ENCODE measurements around the gene ZBP1.

ZBP1 gene, protein sequence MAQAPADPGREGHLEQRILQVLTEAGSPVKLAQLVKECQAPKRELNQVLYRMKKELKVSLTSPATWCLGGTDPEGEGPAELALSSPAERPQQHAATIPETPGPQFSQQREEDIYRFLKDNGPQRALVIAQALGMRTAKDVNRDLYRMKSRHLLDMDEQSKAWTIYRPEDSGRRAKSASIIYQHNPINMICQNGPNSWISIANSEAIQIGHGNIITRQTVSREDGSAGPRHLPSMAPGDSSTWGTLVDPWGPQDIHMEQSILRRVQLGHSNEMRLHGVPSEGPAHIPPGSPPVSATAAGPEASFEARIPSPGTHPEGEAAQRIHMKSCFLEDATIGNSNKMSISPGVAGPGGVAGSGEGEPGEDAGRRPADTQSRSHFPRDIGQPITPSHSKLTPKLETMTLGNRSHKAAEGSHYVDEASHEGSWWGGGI

DNA sequence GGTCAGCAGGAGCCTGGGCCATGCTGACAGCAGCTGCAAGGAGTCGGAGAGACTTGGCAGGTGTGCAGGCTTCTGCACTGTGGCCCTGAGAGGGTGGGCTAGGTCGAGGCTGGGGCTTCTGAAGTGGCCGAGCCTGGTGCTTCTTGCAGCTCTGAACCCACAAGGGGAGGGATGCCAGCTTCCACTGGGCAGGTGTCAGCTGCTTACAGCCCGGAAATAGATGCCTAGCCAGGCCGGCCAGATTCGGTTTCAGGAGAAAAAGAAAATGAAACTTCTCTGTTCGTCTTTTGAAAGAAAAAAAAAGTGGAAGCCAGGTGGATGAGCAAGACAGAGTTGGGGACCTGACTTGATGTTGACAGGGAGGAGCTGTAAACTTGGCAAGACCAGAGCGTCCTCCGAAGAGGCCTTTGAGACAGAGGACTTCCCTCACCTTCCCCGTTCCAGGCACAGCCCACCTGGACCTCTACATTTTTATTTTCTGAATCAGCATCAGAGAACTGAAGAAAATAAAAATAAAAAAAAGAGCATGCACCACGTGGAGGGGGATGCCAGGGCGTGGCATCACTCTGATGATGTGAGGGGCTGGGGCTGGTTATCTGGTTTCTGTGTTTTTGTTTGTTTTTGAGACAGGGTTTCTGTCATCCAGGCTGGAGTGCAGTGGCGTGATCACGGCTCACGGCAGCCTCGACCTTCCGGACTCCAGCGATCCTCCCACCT lies at the start of gene ZBP1:
ZBP1 (minus strand) TSS at position 153 of the 717 bp plus-strand sequence; CDS start at position 22, 131 bp downstream.
- DNase-seq (ENCODE audit: low read depth) = no peak

DNA sequence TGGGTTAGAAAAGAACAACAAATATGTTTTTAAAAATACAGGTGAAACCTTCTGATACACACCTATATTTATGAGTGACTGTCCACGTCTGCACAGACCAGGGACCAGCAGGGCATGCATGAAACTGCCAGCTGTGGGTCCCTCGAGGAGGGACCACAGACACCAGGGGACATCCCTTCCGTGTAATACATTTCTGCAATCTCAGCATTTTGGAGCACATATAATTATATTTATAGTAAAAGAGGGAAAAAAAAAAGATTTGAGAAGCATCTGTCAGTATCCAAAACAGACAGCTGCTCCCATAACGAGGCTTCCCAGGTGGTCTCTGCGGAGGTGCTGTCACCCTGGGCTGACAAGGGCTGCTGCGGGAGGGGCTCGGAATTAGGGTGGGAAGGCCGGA lies 49.4 kb upstream of the ZBP1 start:
- DNase-seq (ENCODE audit: low read depth) = no peak

- no peak for DNase-seq (ENCODE audit: low read depth)
Observed at GRCh38 chr20:57667924-57668782, 47.9 kb upstream of the ZBP1 start.

DNA sequence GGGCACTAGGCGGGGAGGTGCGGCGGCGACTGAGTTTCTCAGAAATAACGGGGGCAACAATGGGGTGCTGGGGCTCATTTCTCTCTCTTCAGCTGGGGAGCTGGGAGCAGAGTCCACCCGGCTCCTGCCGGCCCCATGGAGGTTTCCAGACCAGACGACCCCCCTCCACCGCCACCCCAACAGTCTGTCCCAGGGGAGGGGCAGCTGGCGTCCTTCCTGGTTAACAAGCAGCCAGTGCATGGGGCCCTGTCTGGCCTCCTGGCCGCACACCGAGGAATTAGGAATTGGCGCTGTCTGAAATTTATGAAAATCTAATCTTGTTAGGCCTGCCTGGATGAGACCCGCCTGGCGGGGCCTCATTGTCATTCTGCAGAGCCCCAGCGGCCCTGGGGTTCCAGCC lies 47.2 kb upstream of the ZBP1 start:
- no peak for DNase-seq (ENCODE audit: low read depth)

DNA sequence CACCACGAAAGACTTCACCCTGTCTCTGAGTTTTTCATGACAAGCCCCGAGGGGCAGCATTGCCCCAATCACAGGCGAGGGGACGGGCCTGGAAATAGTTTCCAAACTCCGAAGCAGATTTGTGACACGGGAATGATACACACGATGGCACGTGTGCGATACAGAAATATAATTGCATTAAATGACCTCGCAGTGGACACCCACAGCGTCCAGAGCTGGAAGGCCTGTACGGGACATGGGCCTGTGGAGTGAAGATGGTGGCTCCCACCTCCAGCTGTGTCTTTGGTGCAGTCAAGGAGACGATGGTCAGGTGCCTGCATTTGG lies 46.6 kb upstream of the ZBP1 start:
- no peak for DNase-seq (ENCODE audit: low read depth)

- DNase-seq (ENCODE audit: low read depth) = no peak
Observed at GRCh38 chr20:57666106-57666833, 46.0 kb upstream of the ZBP1 start.

DNA sequence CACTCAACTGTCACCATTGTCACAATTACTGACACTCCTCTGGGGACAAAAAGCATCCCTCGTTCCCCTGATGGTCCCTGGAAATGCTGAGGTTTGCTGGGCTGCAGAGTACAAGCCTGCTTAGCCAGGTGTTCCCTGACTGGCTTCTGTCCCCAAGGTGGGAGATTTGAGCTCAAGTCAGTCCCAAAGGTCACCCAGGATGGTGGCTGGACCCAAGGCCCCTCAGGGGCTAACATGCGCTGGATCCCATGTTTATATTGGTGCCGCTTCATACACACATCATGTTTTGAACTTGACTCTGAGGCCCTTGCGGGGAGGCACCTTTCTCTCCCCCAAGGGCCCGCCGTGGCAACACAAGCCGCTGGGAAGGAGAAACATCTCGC lies 45.4 kb upstream of the ZBP1 start:
- no peak for DNase-seq (ENCODE audit: low read depth)

DNA sequence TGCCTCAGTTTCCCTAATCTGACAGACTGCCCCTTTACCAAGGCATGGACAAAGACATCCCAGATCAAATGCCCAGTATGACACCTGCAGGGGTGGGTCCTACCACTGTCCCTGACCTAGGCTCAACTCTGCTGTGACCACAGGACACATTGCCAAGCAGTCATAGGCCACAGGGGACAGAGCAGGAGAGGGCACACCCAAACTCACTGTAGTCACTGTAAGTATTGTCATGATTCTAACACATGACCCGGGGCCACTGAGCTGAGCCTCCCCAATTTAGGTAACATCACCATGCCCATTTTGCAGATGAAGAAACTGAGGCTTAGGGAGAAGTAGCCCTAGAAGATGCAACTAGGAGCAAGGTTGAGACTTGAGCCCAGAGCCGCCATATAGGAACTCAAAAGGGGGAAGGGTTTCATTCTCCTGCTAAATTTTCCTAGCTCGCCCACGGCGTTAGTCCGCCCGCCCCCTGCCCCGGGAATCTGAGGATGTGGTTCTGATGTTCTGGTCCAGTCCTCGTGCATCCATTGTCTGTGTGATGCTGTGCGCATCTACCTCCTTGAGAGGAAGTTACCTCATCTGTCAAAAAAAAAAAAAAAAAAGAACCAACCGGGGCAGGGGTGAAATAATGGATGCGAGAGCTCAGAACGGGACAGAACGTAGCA lies 44.8 kb upstream of the ZBP1 start:
- DNase-seq (ENCODE audit: low read depth) = no peak

DNA sequence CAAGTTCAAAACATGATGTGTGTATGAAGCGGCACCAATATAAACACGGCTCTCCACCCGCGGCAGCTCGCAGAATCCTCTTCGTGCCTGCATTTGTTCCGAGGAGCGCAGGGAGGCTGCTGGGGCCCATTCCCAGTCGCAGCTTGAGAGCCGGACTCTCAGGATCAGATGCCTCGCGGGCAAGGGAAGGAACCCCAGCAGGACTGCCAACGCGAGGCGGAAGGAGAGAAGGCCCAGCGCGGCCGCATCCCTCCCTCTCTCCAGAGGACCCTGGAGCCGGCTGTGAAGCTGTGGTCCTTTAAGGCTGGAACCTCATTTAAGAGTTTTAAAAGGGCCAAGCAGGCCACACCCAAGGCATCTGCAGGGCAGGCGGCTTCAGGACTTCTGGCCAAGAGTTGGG lies 44.2 kb upstream of the ZBP1 start:
- DNase-seq (ENCODE audit: low read depth) = no peak

DNA sequence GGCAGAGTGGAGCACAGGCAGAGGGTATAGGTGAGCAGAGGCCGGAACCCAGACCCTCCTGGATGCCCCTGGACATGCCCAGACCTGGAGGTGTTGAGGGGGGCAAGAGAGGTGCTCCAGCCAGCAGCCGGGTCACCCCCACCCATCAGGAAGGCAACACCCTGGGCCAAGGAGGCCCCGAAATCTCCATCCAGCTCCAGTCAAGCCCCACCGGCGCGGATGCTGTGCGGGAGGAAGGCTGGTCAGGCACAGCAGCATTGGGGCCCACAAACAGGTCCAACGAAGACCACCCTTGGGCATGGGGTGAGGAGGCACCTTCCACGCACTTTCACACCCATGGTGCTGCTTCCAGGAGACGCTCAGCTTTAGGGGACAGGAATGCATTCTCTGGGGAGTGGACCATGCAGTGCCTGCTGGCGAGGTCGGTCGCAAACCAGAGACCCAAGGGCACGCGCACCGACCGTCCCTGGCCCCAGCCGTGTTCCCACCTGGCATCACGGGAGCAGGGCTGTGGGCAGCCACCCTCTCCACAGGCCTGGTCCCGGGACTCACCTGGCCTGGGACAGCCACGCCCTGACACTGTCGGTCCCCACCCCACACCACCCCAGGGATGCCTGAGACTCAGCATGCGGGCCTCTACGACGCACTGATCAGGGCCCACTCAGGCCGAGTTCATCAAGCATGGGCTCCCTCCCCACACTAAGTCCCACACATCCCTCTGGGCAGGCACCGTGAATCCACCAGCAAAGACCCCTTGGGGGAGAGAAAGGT lies 43.6 kb upstream of the ZBP1 start:
- no peak for DNase-seq (ENCODE audit: low read depth)

- DNase-seq (ENCODE audit: low read depth) = no peak
Observed at GRCh38 chr20:57663241-57663640, 43.0 kb upstream of the ZBP1 start.

- DNase-seq (ENCODE audit: low read depth) = no peak
Observed at GRCh38 chr20:57662456-57663240, 42.4 kb upstream of the ZBP1 start.

DNA sequence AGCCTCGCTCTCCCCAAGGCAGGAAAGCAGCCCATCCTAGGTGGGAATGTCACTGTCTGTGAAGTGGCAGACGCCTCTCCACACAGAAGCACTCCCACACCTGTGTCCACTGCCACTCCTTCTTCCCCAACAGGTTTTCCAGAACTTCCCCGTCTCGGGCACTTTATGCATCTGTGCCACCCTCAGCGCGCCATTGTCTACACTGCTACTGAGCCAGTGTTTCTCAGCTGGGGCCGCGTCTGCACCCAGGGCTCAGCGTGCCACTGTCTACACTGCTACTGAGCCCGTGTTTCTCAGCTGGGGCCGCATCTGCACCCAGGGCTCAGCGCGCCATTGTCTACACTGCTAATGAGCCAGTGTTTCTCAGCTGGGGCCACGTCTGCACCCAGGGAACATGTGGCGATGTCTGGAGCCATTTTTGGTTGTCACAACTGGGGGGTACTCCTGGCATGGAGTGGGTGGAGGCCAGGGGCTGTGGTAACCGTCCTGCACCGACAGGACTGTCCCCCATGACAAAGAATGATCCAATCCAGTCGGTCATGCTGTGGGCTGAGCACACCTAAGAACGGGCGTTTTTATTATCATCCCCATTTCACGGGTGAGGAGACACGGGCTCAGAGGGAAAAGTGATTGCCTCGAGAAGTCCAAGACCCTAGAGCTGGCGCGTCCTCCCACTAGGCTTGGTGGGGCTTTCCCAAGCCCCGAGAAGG lies 41.7 kb upstream of the ZBP1 start:
- no peak for DNase-seq (ENCODE audit: low read depth)

DNA sequence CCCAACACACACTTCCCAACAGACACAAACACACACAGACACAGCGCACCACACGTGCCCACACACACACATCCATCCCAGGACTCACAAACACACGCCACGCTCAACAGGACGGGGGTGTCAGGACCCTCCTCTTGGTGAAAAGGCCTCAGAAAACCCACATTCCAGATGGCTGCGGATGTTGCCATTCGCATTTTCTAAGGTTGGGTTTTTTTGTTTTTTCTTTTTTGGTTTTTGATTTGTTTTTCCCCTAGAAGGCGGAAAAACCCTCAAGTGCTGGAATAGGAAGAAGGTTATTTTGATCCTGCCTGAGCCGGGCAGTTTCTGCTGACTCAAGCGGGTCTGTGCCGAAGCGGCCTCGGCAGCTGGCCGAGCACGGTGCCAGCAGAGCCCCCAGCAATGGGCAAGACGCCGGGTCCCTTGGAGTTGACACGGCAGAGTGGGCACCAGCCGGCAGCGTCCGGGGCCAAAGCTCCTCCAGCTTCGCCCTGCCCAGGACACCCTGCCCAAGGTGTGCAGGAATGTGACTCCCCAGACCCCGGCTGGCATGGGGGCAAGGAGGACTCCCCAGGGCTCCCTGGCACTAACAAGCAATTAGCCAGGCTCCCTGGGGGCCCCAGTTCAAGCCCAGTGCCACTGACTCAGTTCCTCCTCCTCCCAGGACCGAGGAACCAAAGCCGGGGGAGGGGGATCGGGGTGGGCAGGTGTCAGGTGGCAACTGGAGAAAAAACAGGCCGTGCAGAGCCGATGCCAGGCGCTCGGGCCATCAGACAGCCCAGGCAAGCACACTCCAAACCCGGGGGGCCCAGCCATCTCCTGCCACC lies 40.9 kb upstream of the ZBP1 start:
- no peak for DNase-seq (ENCODE audit: low read depth)

DNA sequence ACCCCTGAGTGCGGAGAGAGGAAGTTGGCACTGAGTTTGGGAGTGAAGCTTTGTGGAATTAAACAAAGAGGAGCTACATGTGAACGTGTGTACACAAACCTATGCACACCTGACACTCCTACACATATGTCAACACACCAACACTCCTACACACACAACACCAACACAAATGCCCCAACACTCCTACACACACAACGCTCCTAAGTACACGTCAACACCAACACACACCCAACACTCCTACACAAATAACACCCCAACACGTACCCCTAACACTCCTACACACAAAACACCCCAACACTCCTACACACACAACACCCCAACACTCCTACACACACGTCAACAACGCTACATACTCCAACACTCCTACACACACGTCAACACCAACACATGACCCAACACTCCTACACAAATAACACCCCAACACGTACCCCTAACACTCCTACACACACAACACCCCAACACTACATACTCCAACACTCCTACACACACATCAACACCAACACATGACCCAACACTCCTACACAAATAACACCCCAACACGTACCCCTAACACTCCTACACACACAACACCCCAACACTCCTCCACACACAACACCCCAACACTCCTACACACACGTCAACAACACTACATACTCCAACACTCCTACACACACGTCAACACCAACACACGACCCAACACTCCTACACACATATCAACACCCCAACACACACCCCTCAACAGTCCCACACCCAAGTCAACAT lies 40.1 kb upstream of the ZBP1 start:
- no peak for DNase-seq (ENCODE audit: low read depth)

- no peak for DNase-seq (ENCODE audit: low read depth)
Observed at GRCh38 chr20:57659517-57660180, 39.4 kb upstream of the ZBP1 start.
